Stromal cell of bone marrow (primary cell): Measurements from ENCODE around the gene SLC36A3.

ENCODE experiments used
- DNase-seq: peaks from one replicate; pipeline ENCODE4 v3.0.0-alpha.2; 2012; ENCODE audit warnings: low read depth

Gene SLC36A3

GRCh38 chr5:151298063-151298855 is 5.3 kb downstream of the SLC36A3 start:
- peak; percentile 55 for DNase-seq

- DNase-seq: no peak
Observed at GRCh38 chr5:151296974-151297373, 6.6 kb downstream of the SLC36A3 start.

- no peak for DNase-seq
Observed at GRCh38 chr5:151296478-151296830, 7.1 kb downstream of the SLC36A3 start.

GRCh38 chr5:151295791-151296477 is 7.6 kb downstream of the SLC36A3 start:
- DNase-seq: no peak

- no peak for DNase-seq
Observed at GRCh38 chr5:151295138-151295537, 8.4 kb downstream of the SLC36A3 start.

GRCh38 chr5:151293624-151294023 is 9.9 kb downstream of the SLC36A3 start:
- DNase-seq: no peak

GRCh38 chr5:151288180-151288579 is 15.4 kb downstream of the SLC36A3 start:
- no peak for DNase-seq

GRCh38 chr5:151286246-151286645 is 17.3 kb downstream of the SLC36A3 start:
- DNase-seq: no peak

- no peak for DNase-seq
Observed at GRCh38 chr5:151285683-151286082, 17.9 kb downstream of the SLC36A3 start.

- DNase-seq: no peak
Observed at GRCh38 chr5:151284392-151284967, 19.1 kb downstream of the SLC36A3 start.

GRCh38 chr5:151283120-151283825 is 20.3 kb downstream of the SLC36A3 start:
- DNase-seq: no peak

GRCh38 chr5:151281001-151281639 is 22.4 kb downstream of the SLC36A3 start:
- DNase-seq: no peak

- DNase-seq: no peak
Observed at GRCh38 chr5:151280443-151280842, 23.1 kb downstream of the SLC36A3 start.

GRCh38 chr5:151278845-151279244 is 24.7 kb downstream of the SLC36A3 start:
- no peak for DNase-seq

- no peak for DNase-seq
Observed at GRCh38 chr5:151275803-151276202, 27.8 kb downstream of the SLC36A3 start.

GRCh38 chr5:151274666-151275065 is 28.9 kb downstream of the SLC36A3 start:
- DNase-seq: no peak

- no peak for DNase-seq
Observed at GRCh38 chr5:151271336-151271735, 32.2 kb downstream of the SLC36A3 start.

- no peak for DNase-seq
Observed at GRCh38 chr5:151270599-151270998, 33.0 kb downstream of the SLC36A3 start.

GRCh38 chr5:151267491-151268260 is 35.9 kb downstream of the SLC36A3 start:
- no peak for DNase-seq

- DNase-seq: peak; percentile 58
Observed at GRCh38 chr5:151264113-151264512, 39.5 kb downstream of the SLC36A3 start.

- DNase-seq: no peak
Observed at GRCh38 chr5:151262532-151262931, 41.0 kb downstream of the SLC36A3 start.
